Neuronal stem cell (in vitro differentiated cells): ENCODE measurements around the gene PAM.
"Not testable (repeated sequence)": the region's sequence is repeated elsewhere in the genome, so short reads cannot be mapped to it uniquely, and the experiment has no call there.

Experiments
- DNase-seq: peaks from one replicate; pipeline ENCODE4 v3.0.0-alpha.2; 2013; ENCODE audit warnings: low spot score
- H2AFZ ChIP-seq: one replicate; pipeline ENCODE4 v1.6.1; 2013; ENCODE audit warnings: mild to moderate bottlenecking, low read length, inconsistent platforms
- H2AK5ac ChIP-seq: 2 replicates; pipeline ENCODE4 v1.6.1; 2013; ENCODE audit warnings: low read depth, mild to moderate bottlenecking, inconsistent platforms, low read length, moderate library complexity, mixed read lengths
- H2BK120ac ChIP-seq: 2 replicates; pipeline ENCODE4 v1.6.1; 2013; ENCODE audit warnings: low read depth, mild to moderate bottlenecking, inconsistent platforms, low read length, moderate library complexity, mixed read lengths
- H2BK12ac ChIP-seq: one replicate; pipeline ENCODE4 v1.6.1; 2013; ENCODE audit warnings: low read length, inconsistent platforms
- H2BK15ac ChIP-seq: 2 replicates; pipeline ENCODE4 v1.6.1; 2013; ENCODE audit warnings: mild to moderate bottlenecking, low read length, inconsistent platforms, mixed read lengths
- H2BK5ac ChIP-seq: one replicate; pipeline ENCODE4 v1.6.1; 2013; ENCODE audit warnings: inconsistent platforms, mild to moderate bottlenecking, low read length, moderate library complexity
- H3K14ac ChIP-seq: one replicate; pipeline ENCODE4 v1.6.1; 2013; ENCODE audit warnings: low read length, inconsistent platforms
- H3K18ac ChIP-seq: 2 replicates; pipeline ENCODE4 v1.6.1; 2013; ENCODE audit warnings: low read length, inconsistent platforms
- H3K23ac ChIP-seq: 2 replicates; pipeline ENCODE4 v1.6.1; 2013; ENCODE audit warnings: low read depth, mild to moderate bottlenecking, mixed read lengths, low read length, inconsistent platforms; ENCODE audit not compliant: poor library complexity
- H3K27ac ChIP-seq: replicated peaks from 3 replicates; pipeline ENCODE4 v1.5.1; 2013; ENCODE audit warnings: low read length, inconsistent platforms
- H3K27me3 ChIP-seq, 3 experiments: 2 replicates each; pipeline ENCODE4 v1.6.1; 2013; ENCODE audit warnings: low read length in 3 of 3, mild to moderate bottlenecking in 2 of 3, inconsistent platforms in 1 of 3, low read depth in 1 of 3, mixed read lengths in 1 of 3, moderate library complexity in 1 of 3; ENCODE audit not compliant: control insufficient read depth in 3 of 3, insufficient read depth in 3 of 3
- H3K36me3 ChIP-seq, 2 donors: replicated peaks in 1 of 2; 2 replicates each; pipeline ENCODE4 v1.6.1; 2013; ENCODE audit warnings: low read length in 2 of 2; ENCODE audit not compliant: control insufficient read depth in 2 of 2, insufficient read depth in 2 of 2
- H3K4ac ChIP-seq: 2 replicates; pipeline ENCODE4 v1.6.1; 2013; ENCODE audit warnings: inconsistent platforms, mild to moderate bottlenecking, low read length, moderate library complexity
- H3K4me1 ChIP-seq, 2 donors: 1 replicate in 1 of 2; 2 replicates in 1 of 2; pipeline ENCODE4 v1.6.1; 2013; ENCODE audit warnings: low read length in 2 of 2, low read depth in 1 of 2; ENCODE audit not compliant: control insufficient read depth in 2 of 2, insufficient read depth in 1 of 2
- H3K4me2 ChIP-seq: one replicate; pipeline ENCODE4 v1.6.1; 2013; ENCODE audit warnings: mild to moderate bottlenecking, low read length, inconsistent platforms; ENCODE audit not compliant: insufficient read depth, poor library complexity, severe bottlenecking
- H3K4me3 ChIP-seq, 2 donors: 2 replicates each; pipeline ENCODE4 v1.5.1; 2013; ENCODE audit warnings: low read length in 2 of 2, mild to moderate bottlenecking in 2 of 2, inconsistent platforms in 1 of 2, moderate library complexity in 1 of 2
- H3K79me1 ChIP-seq: one replicate; pipeline ENCODE4 v1.6.1; 2013; ENCODE audit warnings: low read depth, mild to moderate bottlenecking, inconsistent platforms, low read length, moderate library complexity
- H3K9ac ChIP-seq: one replicate; pipeline ENCODE4 v1.6.1; 2013; ENCODE audit warnings: mild to moderate bottlenecking, low read depth, low read length, inconsistent platforms; ENCODE audit not compliant: poor library complexity
- H3K9me3 ChIP-seq, 2 donors: replicated peaks in 1 of 2; 2 replicates each; pipeline versions ENCODE3 to v1.6.1; 2013; ENCODE audit warnings: low read length in 2 of 2, mild to moderate bottlenecking in 2 of 2, inconsistent platforms in 1 of 2, low read depth in 1 of 2, mixed read lengths in 1 of 2, moderate library complexity in 1 of 2; ENCODE audit not compliant: control insufficient read depth in 2 of 2, insufficient read depth in 1 of 2
- H4K8ac ChIP-seq: one replicate; pipeline ENCODE4 v1.6.1; 2013; ENCODE audit warnings: low read depth, mild to moderate bottlenecking, inconsistent platforms, low read length, moderate library complexity
- H4K91ac ChIP-seq: one replicate; pipeline ENCODE4 v1.6.1; 2013; ENCODE audit warnings: low read length, low read depth, mild to moderate bottlenecking, inconsistent platforms; ENCODE audit not compliant: poor library complexity
- WGBS, 2 donors: extraction: QIAGEN DNeasy Blood & Tissue Kit; methylation state at CpG; one replicate each; pipeline ENCODE4 v1.1.7; 2013; ENCODE audit warnings: missing lambda C conversion rate in 2 of 2, mixed read lengths in 1 of 2; ENCODE audit not compliant: insufficient read length in 2 of 2, insufficient replicate concordance in 1 of 2; ENCODE audit errors: extremely low coverage in 2 of 2; 5-methylcytosine and 5-hydroxymethylcytosine counted together

Gene PAM

DNA sequence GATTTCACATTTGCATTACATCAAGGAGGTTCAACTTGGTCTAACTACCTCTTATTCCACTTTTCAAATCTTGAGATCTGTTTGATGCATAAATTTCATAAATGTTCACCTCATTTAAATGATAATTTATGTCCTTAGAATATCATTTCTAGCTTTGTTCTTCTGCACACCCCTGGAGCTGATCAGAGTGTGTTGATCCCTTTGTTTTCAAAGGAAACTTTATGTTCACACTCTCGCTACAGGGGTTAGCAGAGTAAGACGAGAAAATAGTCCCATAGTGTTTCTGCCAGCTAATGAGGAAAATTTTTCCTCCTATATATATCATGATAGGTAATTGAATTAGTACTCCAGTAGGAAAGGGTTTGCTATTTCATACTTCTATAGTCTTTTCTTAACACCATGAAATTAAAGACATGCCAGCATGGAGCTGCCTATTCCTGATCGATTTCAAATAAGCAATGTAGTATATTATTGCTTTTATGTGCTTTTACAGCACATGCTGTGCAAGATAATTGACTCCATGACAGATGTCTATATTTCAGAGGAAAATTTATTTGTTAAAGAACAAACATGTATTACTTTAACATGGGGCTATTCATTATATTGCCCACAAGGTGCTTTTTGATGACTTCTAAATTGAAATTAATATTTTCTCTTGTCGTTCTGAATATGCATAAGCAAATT is 4.8 kb upstream of the PAM start:
- Histone ChIP-seq H2BK15ac (no peak overlapping the region), H2BK120ac (no peak overlapping the region), H3K9me3 (peaks cover 0 to 4% of the 10 kb centered on the region in 2 donors), H2BK5ac (no peak overlapping the region), H3K4me3 (no peak overlapping the region), H3K18ac (no peak overlapping the region), H3K27me3 (peaks cover 0 to 11% (median 0%) of the 10 kb centered on the region in 3 experiments), H2AK5ac (no peak overlapping the region), H3K27ac (no peak overlapping the region), H3K14ac (no peak overlapping the region), H3K4me1 (peaks cover 3 to 31% of the 10 kb centered on the region in 2 donors), H3K9ac (no peak overlapping the region), H4K91ac (no peak overlapping the region), H3K4me2 (no peak overlapping the region), H4K8ac (no peak overlapping the region), H3K36me3 (no peaks in the 10 kb centered on the region), H2AFZ (peak overlapping the region; percentile 43), H3K4ac (no peak overlapping the region), H3K23ac (no peak overlapping the region), H2BK12ac (no peak overlapping the region), H3K79me1 (no peaks in the 10 kb centered on the region)
- no peak for DNase-seq
- no CpG with 5 or more reads among the region's 4 CpGs for WGBS, 2 donors

DNA sequence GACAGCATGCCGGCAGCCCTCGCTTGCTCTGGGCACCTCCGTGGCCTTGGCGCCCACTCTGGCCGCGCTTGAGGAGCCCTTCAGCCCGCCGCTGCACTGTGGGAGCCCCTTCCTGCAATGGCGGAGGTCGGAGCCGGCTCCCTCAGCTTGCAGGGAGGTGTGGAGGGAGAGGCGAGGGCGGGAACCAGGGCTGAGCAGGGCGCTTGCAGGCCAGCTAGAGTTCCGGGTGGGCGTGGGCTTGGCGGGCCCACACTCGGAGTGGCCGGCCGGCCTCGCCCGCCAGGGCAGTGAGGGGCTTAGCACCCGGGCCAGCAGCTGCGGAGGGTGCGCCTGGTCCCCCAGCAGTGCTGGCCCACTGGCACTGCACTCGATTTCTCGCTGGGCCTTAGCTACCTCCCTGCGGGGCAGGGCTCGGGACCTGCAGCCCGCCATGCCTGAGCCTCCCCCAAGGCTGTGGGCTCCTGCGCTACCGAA is 3.2 kb upstream of the PAM start:
- H3K9ac ChIP-seq, H3K4ac ChIP-seq, H3K4me3 ChIP-seq, H4K8ac ChIP-seq, H3K18ac ChIP-seq, H2AFZ ChIP-seq, DNase-seq, H3K79me1 ChIP-seq, H2BK120ac ChIP-seq, H3K27ac ChIP-seq, H3K36me3 ChIP-seq, H2BK12ac ChIP-seq, H3K4me2 ChIP-seq, H3K9me3 ChIP-seq, H2BK5ac ChIP-seq, H2BK15ac ChIP-seq, H2AK5ac ChIP-seq, H3K14ac ChIP-seq, H3K23ac ChIP-seq, H4K91ac ChIP-seq: not testable (repeated sequence)
- Histone ChIP-seq H3K4me1 (peaks cover 5 to 31% of the 10 kb centered on the region in 2 donors), H3K27me3 (peaks cover 0 to 14% (median 0%) of the 10 kb centered on the region in 3 experiments)
- no CpG with 5 or more reads among the region's 32 CpGs for WGBS, 2 donors

DNA sequence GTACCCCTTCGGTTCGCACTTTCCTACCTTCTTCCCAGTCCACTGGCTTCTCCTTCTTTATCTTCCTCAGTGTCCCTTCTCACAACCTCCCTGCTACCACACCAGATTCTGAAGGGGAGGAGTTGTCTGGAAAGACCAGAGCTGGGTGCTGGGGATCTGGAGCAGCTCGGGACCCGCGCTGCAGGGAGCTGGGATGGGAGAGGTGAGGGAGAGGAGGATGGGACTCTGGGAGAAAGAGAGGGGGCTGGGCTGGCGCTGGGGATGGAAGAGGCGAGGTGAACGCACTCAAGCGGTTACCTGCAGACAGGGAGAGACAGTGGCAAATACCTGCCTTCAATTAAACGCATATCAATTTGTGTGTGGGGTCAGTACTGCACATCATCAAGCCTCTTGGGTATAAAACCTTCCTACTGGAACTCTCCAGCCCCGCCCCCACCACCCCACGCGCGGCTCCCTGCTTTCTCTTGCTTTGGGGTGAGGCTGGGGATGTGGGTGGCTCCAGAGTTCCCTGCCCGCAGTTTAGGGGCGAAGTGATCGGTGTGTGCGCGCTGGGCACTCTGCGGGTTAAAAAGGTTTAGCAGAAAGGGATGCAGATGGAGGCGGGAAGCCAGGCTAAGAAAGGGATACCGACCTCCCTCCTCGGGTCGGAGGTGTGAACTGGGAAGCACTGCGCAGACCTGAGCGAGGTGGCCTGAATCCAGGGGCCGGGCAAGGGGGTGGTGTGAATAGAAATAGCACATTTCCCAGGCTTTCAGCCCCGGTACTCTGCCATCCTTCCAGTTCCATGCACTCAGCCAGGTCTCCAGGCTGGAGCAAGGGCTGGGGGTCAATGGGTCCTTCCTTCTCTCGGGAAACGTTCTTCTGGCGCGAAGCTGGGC is 977 bp upstream of the PAM start:
- Histone ChIP-seq H3K23ac (no peak overlapping the region), H2BK12ac (no peak overlapping the region), H4K91ac (no peak overlapping the region), H2AK5ac (peak overlapping the region; percentile 98), H3K9me3 (peaks cover 0 to 4% of the 10 kb centered on the region in 2 donors), H3K4me2 (peak overlapping the region; percentile 97), H3K9ac (peak overlapping the region; percentile 86), H2BK15ac (peak overlapping the region; percentile 2), H2AFZ (peak overlapping the region; percentile 97), H3K18ac (peak overlapping the region; percentile 98), H4K8ac (no peak overlapping the region), H3K27me3 (peaks cover 0 to 14% (median 0%) of the 10 kb centered on the region in 3 experiments), H3K4ac (no peak overlapping the region), H3K27ac (no peak overlapping the region), H2BK5ac (peak overlapping the region; percentile 13), H3K79me1 (no peaks in the 10 kb centered on the region), H3K4me1 (peaks cover 6 to 19% of the 10 kb centered on the region in 2 donors), H3K4me3 (peak overlapping the region; percentile 86 to 88), H3K14ac (peak overlapping the region; percentile 49), H3K36me3 (no peaks in the 10 kb centered on the region), H2BK120ac (no peak overlapping the region)
- no CpG with 5 or more reads among the region's 32 CpGs for WGBS, 2 donors
- peak; percentile 18 for DNase-seq
